ENCODE data around the gene RSKR. TPM values are rescaled to one million over a fixed set of nuclear protein-coding genes. Genes with fewer than 3 reads are reported as not detected.
"Not testable (repeated sequence)": the region's sequence is repeated elsewhere in the genome, so short reads cannot be mapped to it uniquely, and the experiment has no call there.

RSKR gene
- total RNA-seq, 1 donor from 2014 or later: 9.0 TPM

- DNase-seq (ENCODE audit: low spot score): no peak
These were observed 9.7 kb upstream of the RSKR start for GRCh38 chr17:28623696-28624095.

GRCh38 chr17:28622186-28622585 lies 8.2 kb upstream of the RSKR start:
- DNase-seq (ENCODE audit: low spot score): no peak

- no peak for DNase-seq (ENCODE audit: low spot score)
These were observed 6.0 kb upstream of the RSKR start for GRCh38 chr17:28620010-28620409.

- DNase-seq (ENCODE audit: low spot score): no peak
These were observed 4.5 kb upstream of the RSKR start for GRCh38 chr17:28618464-28618863.

- no peak for DNase-seq (ENCODE audit: low spot score)
These were observed 2.3 kb upstream of the RSKR start for GRCh38 chr17:28616281-28616680.

GRCh38 chr17:28615260-28615940 lies 1.4 kb upstream of the RSKR start:
- no peak for DNase-seq (ENCODE audit: low spot score)

- DNase-seq (ENCODE audit: low spot score): peak; percentile 44
These were observed 781 bp downstream of the RSKR start for GRCh38 chr17:28612936-28613872.

GRCh38 chr17:28612531-28612930 lies 1.5 kb downstream of the RSKR start:
- DNase-seq (ENCODE audit: low spot score): no peak

- no peak for DNase-seq (ENCODE audit: low spot score)
These were observed 3.6 kb downstream of the RSKR start for GRCh38 chr17:28610376-28610775.

- not testable (repeated sequence) for DNase-seq (ENCODE audit: low spot score)
These were observed 10.0 kb downstream of the RSKR start for GRCh38 chr17:28604031-28604430.

- DNase-seq (ENCODE audit: low spot score): peak; percentile 52
These were observed 14.4 kb downstream of the RSKR start for GRCh38 chr17:28599311-28600184.

- peak; percentile 94 for DNase-seq (ENCODE audit: low spot score)
These were observed 15.1 kb downstream of the RSKR start, which contains the start of gene SPAG5 for GRCh38 chr17:28598799-28599310. TSS of gene SPAG5 (minus strand) at chr17:28599025. CDS start at chr17:28598946, 79 bp downstream.

GRCh38 chr17:28598389-28598788 lies 15.6 kb downstream of the RSKR start:
- no peak for DNase-seq (ENCODE audit: low spot score)

GRCh38 chr17:28597606-28598383 lies 16.2 kb downstream of the RSKR start:
- no peak for DNase-seq (ENCODE audit: low spot score)

GRCh38 chr17:28592260-28592659 lies 21.7 kb downstream of the RSKR start:
- DNase-seq (ENCODE audit: low spot score): no peak

- no peak for DNase-seq (ENCODE audit: low spot score)
These were observed 28.1 kb downstream of the RSKR start for GRCh38 chr17:28585851-28586250.

- DNase-seq (ENCODE audit: low spot score): no peak
These were observed 29.6 kb downstream of the RSKR start for GRCh38 chr17:28584434-28584833.

- no peak for DNase-seq (ENCODE audit: low spot score)
These were observed 31.5 kb downstream of the RSKR start for GRCh38 chr17:28582513-28582912.

GRCh38 chr17:28580959-28581358 lies 33.0 kb downstream of the RSKR start:
- no peak for DNase-seq (ENCODE audit: low spot score)

- DNase-seq (ENCODE audit: low spot score): no peak
These were observed 34.5 kb downstream of the RSKR start for GRCh38 chr17:28579526-28579925.

Measured in mucosa of gallbladder (tissue), 1 donor.